Measurements from ENCODE around the gene PPP6R2. TPM values are rescaled to one million over a fixed set of nuclear protein-coding genes. Genes with fewer than 3 reads are reported as not detected.
A peak's percentile ranks its signal among the peaks of the same experiment; 100 is the strongest.

PPP6R2 gene
- total RNA-seq, 2 experiments from 2014 or later = 56.5 to 58.9 TPM

GRCh38 chr22:50461979-50462540 lies 118.9 kb downstream of the PPP6R2 start:
- no peaks in the 10 kb centered on the region for H3K27me3 Mint-ChIP-seq
- no peak overlapping the region for H3K4me3 Mint-ChIP-seq
- H3K27ac Mint-ChIP-seq = no peak overlapping the region
- ChIA-PET POLR2A (interaction anchor here (0.8 to 1.3 kb wide), 2 partner anchors 11 to 45 kb away, joined by 3 to 4 read pairs; partner anchors contain the start of genes LMF2 and NCAPH2), CTCF (no interaction called here)
- peaks cover 5% of the 10 kb centered on the region for H3K4me1 Mint-ChIP-seq
- no peak for DNase-seq
- peaks cover 59% of the 10 kb centered on the region for H3K36me3 Mint-ChIP-seq (ENCODE audit: low read depth)
- H3K9me3 Mint-ChIP-seq = no peaks in the 10 kb centered on the region

GRCh38 chr22:50463188-50463900 lies 120.2 kb downstream of the PPP6R2 start:
- H3K9me3 Mint-ChIP-seq = no peaks in the 10 kb centered on the region
- H3K27ac Mint-ChIP-seq = no peak overlapping the region
- no peak for DNase-seq
- peaks cover 52% of the 10 kb centered on the region for H3K36me3 Mint-ChIP-seq (ENCODE audit: low read depth)
- ChIA-PET CTCF (interaction anchor here (1.2 kb wide), 1 partner anchor 10 kb away, joined by 7 read pairs; no protein-coding TSS in a partner anchor), POLR2A (no interaction called here)
- H3K4me3 Mint-ChIP-seq = no peak overlapping the region
- peaks cover 9% of the 10 kb centered on the region for H3K4me1 Mint-ChIP-seq
- H3K27me3 Mint-ChIP-seq = no peaks in the 10 kb centered on the region

- ChIA-PET POLR2A (no interaction called here), CTCF (interaction anchor here (1.9 kb wide), 1 partner anchor 61 kb away, joined by 5 read pairs; the partner anchor contains the start of gene SCO2)
- H3K27me3 Mint-ChIP-seq = no peaks in the 10 kb centered on the region
- H3K9me3 Mint-ChIP-seq = no peaks in the 10 kb centered on the region
- no peak overlapping the region for H3K27ac Mint-ChIP-seq
- DNase-seq = no peak
- peaks cover 20% of the 10 kb centered on the region for H3K4me1 Mint-ChIP-seq
- peaks cover 46% of the 10 kb centered on the region for H3K36me3 Mint-ChIP-seq (ENCODE audit: low read depth)
- no peak overlapping the region for H3K4me3 Mint-ChIP-seq
These were observed 121.3 kb downstream of the PPP6R2 start for GRCh38 chr22:50464451-50464850.

GRCh38 chr22:50465066-50465930 lies 122.2 kb downstream of the PPP6R2 start:
- no peaks in the 10 kb centered on the region for H3K9me3 Mint-ChIP-seq
- CTCF ChIA-PET = interaction anchor here (1.9 kb wide), 1 partner anchor 61 kb away, joined by 5 read pairs; the partner anchor contains the start of gene SCO2
- H3K27ac Mint-ChIP-seq = no peak overlapping the region
- no peak overlapping the region for H3K4me3 Mint-ChIP-seq
- peaks cover 29% of the 10 kb centered on the region for H3K4me1 Mint-ChIP-seq
- H3K27me3 Mint-ChIP-seq = no peaks in the 10 kb centered on the region
- DNase-seq = no peak
- POLR2A ChIA-PET = interaction anchor here (1.9 kb wide), 1 partner anchor 15 kb away, joined by 5 read pairs; no protein-coding TSS in a partner anchor
- peaks cover 43% of the 10 kb centered on the region for H3K36me3 Mint-ChIP-seq (ENCODE audit: low read depth)

- peak overlapping the region; percentile 62 for H3K27ac Mint-ChIP-seq
- H3K36me3 Mint-ChIP-seq (ENCODE audit: low read depth) = peaks cover 43% of the 10 kb centered on the region
- H3K9me3 Mint-ChIP-seq = no peaks in the 10 kb centered on the region
- CTCF ChIA-PET = interaction anchor here (0.5 to 1.6 kb wide), 2 partner anchors 58 to 84 kb away, joined by 3 to 6 read pairs; partner anchors contain the start of gene SCO2
- no peak overlapping the region for H3K4me3 Mint-ChIP-seq
- POLR2A ChIA-PET = interaction anchor here (4.2 to 5.0 kb wide), 2 partner anchors 40 to 58 kb away, joined by 40 to 48 read pairs; partner anchors contain the start of genes LMF2, NCAPH2 and SCO2
- no peaks in the 10 kb centered on the region for H3K27me3 Mint-ChIP-seq
- DNase-seq = no peak
- H3K4me1 Mint-ChIP-seq = peaks cover 49% of the 10 kb centered on the region
These were observed 124.2 kb downstream of the PPP6R2 start for GRCh38 chr22:50467341-50467740.

GRCh38 chr22:50467773-50468440 lies 124.8 kb downstream of the PPP6R2 start:
- DNase-seq = no peak
- H3K36me3 Mint-ChIP-seq (ENCODE audit: low read depth) = peaks cover 45% of the 10 kb centered on the region
- ChIA-PET POLR2A (interaction anchor here (1.0 to 5.0 kb wide), 9 partner anchors 14 to 201 kb away, joined by 3 to 48 read pairs (median 4); partner anchors contain the start of genes ADM2, LMF2, NCAPH2 and SCO2), CTCF (interaction anchor here (0.5 to 1.6 kb wide), 3 partner anchors 30 to 84 kb away, joined by 3 to 6 read pairs (median 4); partner anchors contain the start of gene SCO2)
- peak overlapping the region; percentile 97 for H3K27ac Mint-ChIP-seq
- H3K9me3 Mint-ChIP-seq = no peaks in the 10 kb centered on the region
- H3K27me3 Mint-ChIP-seq = no peaks in the 10 kb centered on the region
- peak overlapping the region; percentile 68 for H3K4me3 Mint-ChIP-seq
- peaks cover 55% of the 10 kb centered on the region for H3K4me1 Mint-ChIP-seq

GRCh38 chr22:50468626-50469025 lies 125.5 kb downstream of the PPP6R2 start:
- Mint-ChIP-seq H3K4me3 (peak overlapping the region; percentile 68), H3K36me3 (ENCODE audit: low read depth) (peaks cover 44% of the 10 kb centered on the region), H3K27me3 (no peaks in the 10 kb centered on the region), H3K4me1 (peaks cover 62% of the 10 kb centered on the region), H3K9me3 (no peaks in the 10 kb centered on the region), H3K27ac (peak overlapping the region; percentile 97)
- CTCF ChIA-PET = interaction anchor here (1.2 to 1.6 kb wide), 3 partner anchors 29 to 152 kb away, joined by 4 to 6 read pairs (median 4); partner anchors contain the start of gene SCO2
- no peak for DNase-seq
- POLR2A ChIA-PET = interaction anchor here (0.6 to 5.0 kb wide), 15 partner anchors 10 to 278 kb away, joined by 3 to 48 read pairs (median 4); partner anchors contain the start of genes ADM2, KLHDC7B, LMF2 and NCAPH2

GRCh38 chr22:50469377-50470305 lies 126.5 kb downstream of the PPP6R2 start:
- CTCF ChIA-PET = interaction anchor here (1.0 to 2.7 kb wide), 13 partner anchors 9 to 218 kb away, joined by 3 to 21 read pairs (median 4); partner anchors contain the start of genes HDAC10, LMF2, NCAPH2 and SCO2
- peaks cover 40% of the 10 kb centered on the region for H3K36me3 Mint-ChIP-seq (ENCODE audit: low read depth)
- no peaks in the 10 kb centered on the region for H3K27me3 Mint-ChIP-seq
- H3K4me1 Mint-ChIP-seq = peaks cover 67% of the 10 kb centered on the region
- peak overlapping the region; percentile 97 for H3K27ac Mint-ChIP-seq
- peak; percentile 99 for DNase-seq
- peak overlapping the region; percentile 68 for H3K4me3 Mint-ChIP-seq
- no peaks in the 10 kb centered on the region for H3K9me3 Mint-ChIP-seq
- POLR2A ChIA-PET = interaction anchor here (0.9 to 5.0 kb wide), 27 partner anchors 9 to 279 kb away, joined by 3 to 48 read pairs (median 5); partner anchors contain the start of genes ADM2, ARSA, CHKB and KLHDC7B

GRCh38 chr22:50470491-50470890 lies 127.4 kb downstream of the PPP6R2 start:
- H3K9me3 Mint-ChIP-seq = no peaks in the 10 kb centered on the region
- CTCF ChIA-PET = interaction anchor here (1.0 to 2.7 kb wide), 11 partner anchors 10 to 219 kb away, joined by 3 to 21 read pairs (median 5); partner anchors contain the start of genes HDAC10, LMF2, NCAPH2 and SCO2
- H3K36me3 Mint-ChIP-seq (ENCODE audit: low read depth) = peaks cover 40% of the 10 kb centered on the region
- H3K4me3 Mint-ChIP-seq = peak overlapping the region; percentile 68
- DNase-seq = no peak
- H3K27me3 Mint-ChIP-seq = no peaks in the 10 kb centered on the region
- POLR2A ChIA-PET = interaction anchor here (0.6 to 5.0 kb wide), 23 partner anchors 8 to 228 kb away, joined by 3 to 48 read pairs (median 5); partner anchors contain the start of genes ADM2, ARSA, CHKB and KLHDC7B
- peak overlapping the region; percentile 97 for H3K27ac Mint-ChIP-seq
- peaks cover 71% of the 10 kb centered on the region for H3K4me1 Mint-ChIP-seq

GRCh38 chr22:50471197-50471847 lies 128.2 kb downstream of the PPP6R2 start:
- Mint-ChIP-seq H3K27ac (peak overlapping the region; percentile 97), H3K36me3 (ENCODE audit: low read depth) (peaks cover 34% of the 10 kb centered on the region), H3K27me3 (no peaks in the 10 kb centered on the region), H3K9me3 (no peaks in the 10 kb centered on the region), H3K4me3 (peak overlapping the region; percentile 68), H3K4me1 (peaks cover 72% of the 10 kb centered on the region)
- POLR2A ChIA-PET = interaction anchor here (0.9 to 5.0 kb wide), 8 partner anchors 19 to 157 kb away, joined by 3 to 48 read pairs (median 12); partner anchors contain the start of genes ARSA, LMF2, NCAPH2 and SCO2
- CTCF ChIA-PET = interaction anchor here (0.6 to 2.7 kb wide), 6 partner anchors 18 to 150 kb away, joined by 3 to 21 read pairs (median 6); partner anchors contain the start of genes LMF2, NCAPH2 and SCO2
- no peak for DNase-seq

Measured in activated CD4-positive, alpha-beta memory T cell treated with anti-CD3 and anti-CD28 coated beads, Interleukin-2, amount 10 ng/mL, durations not matched to agents 7 days and 5 days (primary cell).